Body of pancreas (tissue), 4 donors: ENCODE measurements around the gene IL12A.

Experiments used
- CTCF ChIP-seq, 7 experiments: fragments of 450-650 bp in 4 of 7; fragments of 200-600 bp in 3 of 7; sonication (generic) in 3 of 7; IDR thresholded peaks; one replicate each; pipeline ENCODE4 v1.5.1; 2016 to 2019; ENCODE audit warnings: antibody characterized with exemption in 7 of 7
- POLR2A ChIP-seq, 3 donors: fragments of 450-650 bp; IDR thresholded peaks; one replicate each; pipeline ENCODE4 v1.6.1; 2016; ENCODE audit warnings: antibody characterized with exemption in 3 of 3, mild to moderate bottlenecking in 2 of 3

GRCh38 chr3:159951540-159951939, 37.1 kb upstream of the IL12A start:
- no peak for TF ChIP-seq CTCF (IDR thresholded peaks at IDR 0.05)
- TF ChIP-seq POLR2A (IDR thresholded peaks at IDR 0.05) = no peak
